ENCODE data around the gene NFATC2IP. TPM values are rescaled to one million over a fixed set of nuclear protein-coding genes. Genes with fewer than 3 reads are reported as not detected.
"Not testable (repeated sequence)": the region's sequence is repeated elsewhere in the genome, so short reads cannot be mapped to it uniquely, and the experiment has no call there.

The NFATC2IP gene
- total RNA-seq, 1 donor from 2014 or later: 36.3 TPM

GRCh38 chr16:28938721-28939120, 12.0 kb upstream of the NFATC2IP start:
- Histone ChIP-seq H3K4me3 (no peak overlapping the region), H3K36me3 (no peaks in the 10 kb centered on the region), H3K27me3 (no peaks in the 10 kb centered on the region), H3K27ac (no peak overlapping the region), H3K9me3 (no peaks in the 10 kb centered on the region), H3K4me1 (no peaks in the 10 kb centered on the region)
- ATAC-seq: no peak
- TF ChIP-seq CTCF (IDR thresholded peaks at IDR 0.05): no peak
- intact Hi-C loops (cut with DNase I): no loop called here
- DNase-seq: no peak

GRCh38 chr16:28939825-28940224, 10.9 kb upstream of the NFATC2IP start:
- DNase-seq; H3K36me3 ChIP-seq; H3K4me1 ChIP-seq; intact Hi-C loops (cut with DNase I); H3K4me3 ChIP-seq; H3K27ac ChIP-seq; H3K9me3 ChIP-seq; ATAC-seq; H3K27me3 ChIP-seq: not testable (repeated sequence)

- ATAC-seq: no peak
- TF ChIP-seq CTCF (IDR thresholded peaks at IDR 0.05): no peak
- Histone ChIP-seq H3K4me3 (no peak overlapping the region), H3K9me3 (no peaks in the 10 kb centered on the region), H3K27ac (no peak overlapping the region), H3K36me3 (no peaks in the 10 kb centered on the region), H3K4me1 (peaks cover 11% of the 10 kb centered on the region), H3K27me3 (no peaks in the 10 kb centered on the region)
- intact Hi-C loops (cut with DNase I): no loop called here
- no peak for DNase-seq
These were observed 7.5 kb upstream of the NFATC2IP start for GRCh38 chr16:28943281-28943680.

GRCh38 chr16:28946681-28947080, 4.1 kb upstream of the NFATC2IP start:
- no peaks in the 10 kb centered on the region for H3K36me3 ChIP-seq
- TF ChIP-seq CTCF (IDR thresholded peaks at IDR 0.05): no peak
- H3K9me3 ChIP-seq: no peaks in the 10 kb centered on the region
- H3K4me3 ChIP-seq: no peak overlapping the region
- no peaks in the 10 kb centered on the region for H3K27me3 ChIP-seq
- no peak overlapping the region for H3K27ac ChIP-seq
- peaks cover 12% of the 10 kb centered on the region for H3K4me1 ChIP-seq
- intact Hi-C loops (cut with DNase I): no loop called here
- ATAC-seq (no peak), DNase-seq (no peak)

- no peak for TF ChIP-seq CTCF (IDR thresholded peaks at IDR 0.05)
- peaks cover 35% of the 10 kb centered on the region for H3K36me3 ChIP-seq
- no peaks in the 10 kb centered on the region for H3K9me3 ChIP-seq
- no peaks in the 10 kb centered on the region for H3K27me3 ChIP-seq
- H3K4me1 ChIP-seq: peaks cover 8% of the 10 kb centered on the region
- peak; percentile 49 for ATAC-seq
- peak overlapping the region; percentile 99 for H3K4me3 ChIP-seq
- intact Hi-C loops (cut with DNase I): no loop called here
- H3K27ac ChIP-seq: peak overlapping the region; percentile 90
- no peak for DNase-seq
These were observed 740 bp downstream of the NFATC2IP start for GRCh38 chr16:28951410-28951943.

GRCh38 chr16:28958216-28958615, 7.5 kb downstream of the NFATC2IP start:
- intact Hi-C loops (cut with DNase I): no loop called here
- TF ChIP-seq CTCF (IDR thresholded peaks at IDR 0.05): no peak

More at GRCh38 chr16:28958216-28958615, 7.5 kb downstream of the NFATC2IP start:
- peaks cover 88% of the 10 kb centered on the region for H3K36me3 ChIP-seq
- no peaks in the 10 kb centered on the region for H3K4me1 ChIP-seq
- H3K4me3 ChIP-seq: no peak overlapping the region
- no peaks in the 10 kb centered on the region for H3K9me3 ChIP-seq
- no peak overlapping the region for H3K27ac ChIP-seq
- ATAC-seq: no peak
- H3K27me3 ChIP-seq: no peaks in the 10 kb centered on the region
- no peak for DNase-seq
